ENCODE data around the gene CYP4A22. TPM values are rescaled to one million over a fixed set of nuclear protein-coding genes. Genes with fewer than 3 reads are reported as not detected.
"Not testable (repeated sequence)": the region's sequence is repeated elsewhere in the genome, so short reads cannot be mapped to it uniquely, and the experiment has no call there.

CYP4A22 gene
- total RNA-seq, 4 donors from 2014 or later, result 0.21 TPM; not detected in 3

- TF ChIP-seq, protein P1, sequence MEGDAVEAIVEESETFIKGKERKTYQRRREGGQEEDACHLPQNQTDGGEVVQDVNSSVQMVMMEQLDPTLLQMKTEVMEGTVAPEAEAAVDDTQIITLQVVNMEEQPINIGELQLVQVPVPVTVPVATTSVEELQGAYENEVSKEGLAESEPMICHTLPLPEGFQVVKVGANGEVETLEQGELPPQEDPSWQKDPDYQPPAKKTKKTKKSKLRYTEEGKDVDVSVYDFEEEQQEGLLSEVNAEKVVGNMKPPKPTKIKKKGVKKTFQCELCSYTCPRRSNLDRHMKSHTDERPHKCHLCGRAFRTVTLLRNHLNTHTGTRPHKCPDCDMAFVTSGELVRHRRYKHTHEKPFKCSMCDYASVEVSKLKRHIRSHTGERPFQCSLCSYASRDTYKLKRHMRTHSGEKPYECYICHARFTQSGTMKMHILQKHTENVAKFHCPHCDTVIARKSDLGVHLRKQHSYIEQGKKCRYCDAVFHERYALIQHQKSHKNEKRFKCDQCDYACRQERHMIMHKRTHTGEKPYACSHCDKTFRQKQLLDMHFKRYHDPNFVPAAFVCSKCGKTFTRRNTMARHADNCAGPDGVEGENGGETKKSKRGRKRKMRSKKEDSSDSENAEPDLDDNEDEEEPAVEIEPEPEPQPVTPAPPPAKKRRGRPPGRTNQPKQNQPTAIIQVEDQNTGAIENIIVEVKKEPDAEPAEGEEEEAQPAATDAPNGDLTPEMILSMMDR (IDR thresholded peaks at IDR 0.05), result no peak
- no peak for TF ChIP-seq POLR2A (IDR thresholded peaks at IDR 0.05)
- H3K9me3 ChIP-seq, result no peaks in the 10 kb centered on the region
- H3K4me3 ChIP-seq, result no peak overlapping the region
- H3K27me3 ChIP-seq, result no peaks in the 10 kb centered on the region
- H3K27ac ChIP-seq, result no peak overlapping the region
- H3K36me3 ChIP-seq, result no peaks in the 10 kb centered on the region
- intact Hi-C loops (cut with DNase I; ENCODE audit: low total_unique reads), result no loop called here
- DNase-seq, result no peak
- H3K4me1 ChIP-seq, result no peaks in the 10 kb centered on the region
These were observed 829 bp downstream of the CYP4A22 start for GRCh38 chr1:47137925-47138615.

GRCh38 chr1:47140358-47140757, 3.1 kb downstream of the CYP4A22 start:
- intact Hi-C loops (cut with DNase I; ENCODE audit: low total_unique reads), result not testable (repeated sequence)

GRCh38 chr1:47143654-47144053, 6.4 kb downstream of the CYP4A22 start:
- DNase-seq; H3K36me3 ChIP-seq; H3K4me3 ChIP-seq; H3K9me3 ChIP-seq; H3K27me3 ChIP-seq; H3K27ac ChIP-seq; H3K4me1 ChIP-seq; intact Hi-C loops (cut with DNase I; ENCODE audit: low total_unique reads): not testable (repeated sequence)

More at GRCh38 chr1:47140358-47140757, 3.1 kb downstream of the CYP4A22 start:
- not testable (repeated sequence) for H3K27me3 ChIP-seq, H3K27ac ChIP-seq, H3K4me1 ChIP-seq, DNase-seq, H3K4me3 ChIP-seq, H3K36me3 ChIP-seq, H3K9me3 ChIP-seq

DNA sequence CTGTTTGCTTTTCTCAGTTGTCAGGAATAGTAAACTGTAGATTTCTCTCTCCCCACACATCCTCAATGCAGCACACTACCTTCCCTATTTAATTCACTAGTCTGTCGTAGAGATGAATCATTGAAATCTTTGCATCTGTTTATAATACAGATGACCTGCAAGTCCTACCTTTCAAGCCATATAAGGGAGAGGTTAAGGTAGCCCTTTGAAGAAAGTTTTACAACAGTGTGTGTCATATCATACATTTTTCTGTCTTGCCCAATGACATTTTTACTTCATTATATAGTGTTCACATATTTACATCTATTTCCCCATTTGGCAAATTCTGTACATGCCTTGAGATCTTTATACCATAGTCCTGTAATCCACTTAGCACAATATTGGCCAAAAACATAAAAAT, 9.3 kb downstream of the CYP4A22 start:
- H3K4me3 ChIP-seq; H3K4me1 ChIP-seq; H3K27ac ChIP-seq; H3K27me3 ChIP-seq; H3K36me3 ChIP-seq; H3K9me3 ChIP-seq; DNase-seq; intact Hi-C loops (cut with DNase I; ENCODE audit: low total_unique reads): not testable (repeated sequence)

- no peak overlapping the region for H3K27ac ChIP-seq
- H3K36me3 ChIP-seq, result no peaks in the 10 kb centered on the region
- H3K4me3 ChIP-seq, result no peak overlapping the region
- TF ChIP-seq POLR2A (IDR thresholded peaks at IDR 0.05), result no peak
- TF ChIP-seq, protein P1 (IDR thresholded peaks at IDR 0.05), result no peak
- intact Hi-C loops (cut with DNase I; ENCODE audit: low total_unique reads), result no loop called here
- H3K9me3 ChIP-seq, result no peaks in the 10 kb centered on the region
- H3K4me1 ChIP-seq, result no peaks in the 10 kb centered on the region
- DNase-seq, result no peak
- no peaks in the 10 kb centered on the region for H3K27me3 ChIP-seq
These were observed 10.0 kb downstream of the CYP4A22 start for GRCh38 chr1:47147047-47147785.

GRCh38 chr1:47149162-47149561, 11.9 kb downstream of the CYP4A22 start:
- H3K27ac ChIP-seq; H3K4me1 ChIP-seq; DNase-seq; H3K9me3 ChIP-seq; H3K4me3 ChIP-seq; intact Hi-C loops (cut with DNase I; ENCODE audit: low total_unique reads); H3K27me3 ChIP-seq; H3K36me3 ChIP-seq: not testable (repeated sequence)

DNA sequence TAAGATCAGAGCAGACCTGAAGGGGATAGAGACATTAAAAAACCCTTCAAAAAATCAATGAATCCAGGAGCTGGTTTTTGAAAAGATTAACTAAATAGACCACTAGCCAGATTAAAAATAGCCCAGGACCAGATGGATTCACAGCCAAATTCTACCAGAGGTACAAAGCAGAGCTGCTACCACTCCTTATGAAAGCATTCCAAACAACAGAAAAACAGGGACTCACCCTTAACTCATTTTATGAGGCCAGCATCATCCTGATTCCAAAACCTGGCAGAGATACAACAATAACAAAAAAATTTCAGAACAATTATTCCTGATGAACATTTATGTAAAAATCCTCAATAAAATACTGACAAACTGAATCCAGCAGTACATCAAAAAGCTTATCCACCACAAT, 19.2 kb downstream of the CYP4A22 start:
- not testable (repeated sequence) for H3K9me3 ChIP-seq

GRCh38 chr1:47157957-47158356, 20.7 kb downstream of the CYP4A22 start:
- DNase-seq; intact Hi-C loops (cut with DNase I; ENCODE audit: low total_unique reads); H3K27ac ChIP-seq; H3K36me3 ChIP-seq; H3K4me1 ChIP-seq; H3K27me3 ChIP-seq; H3K4me3 ChIP-seq; H3K9me3 ChIP-seq: not testable (repeated sequence)

More for the DNA sequence above, 19.2 kb downstream of the CYP4A22 start:
- intact Hi-C loops (cut with DNase I; ENCODE audit: low total_unique reads); H3K36me3 ChIP-seq; DNase-seq; H3K27me3 ChIP-seq; H3K4me3 ChIP-seq; H3K4me1 ChIP-seq; H3K27ac ChIP-seq: not testable (repeated sequence)
